GM12874 (cell line): ENCODE data around the gene UBE2N.

Source experiments
- TF ChIP-seq, protein P1 (sequence below): IDR thresholded peaks from 2 replicates; pipeline ENCODE4 v1.5.1; 2011; ENCODE audit warnings: low read depth, mild to moderate bottlenecking, control low read depth, low read length, moderate library complexity; ENCODE audit not compliant: insufficient read depth

Gene UBE2N

DNA sequence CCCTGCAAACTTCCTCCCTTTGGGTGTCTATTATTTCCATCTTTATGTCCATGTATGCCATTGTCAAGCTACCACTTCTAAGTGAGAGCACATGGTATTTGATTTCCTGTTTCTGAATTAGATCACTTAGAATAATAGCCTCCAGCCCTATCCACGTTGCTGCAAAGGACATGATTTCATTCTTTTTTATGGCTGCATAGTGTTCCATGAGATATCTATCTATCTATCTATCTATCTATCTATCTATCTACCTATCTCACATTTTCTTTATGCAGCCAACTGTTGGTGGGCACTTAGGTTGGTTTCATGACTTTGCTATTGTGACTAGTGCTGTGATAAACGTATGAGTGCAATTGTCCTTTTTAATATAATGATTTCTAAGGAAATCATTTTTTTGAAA is 14.3 kb upstream of the UBE2N start:
- TF ChIP-seq, protein P1, sequence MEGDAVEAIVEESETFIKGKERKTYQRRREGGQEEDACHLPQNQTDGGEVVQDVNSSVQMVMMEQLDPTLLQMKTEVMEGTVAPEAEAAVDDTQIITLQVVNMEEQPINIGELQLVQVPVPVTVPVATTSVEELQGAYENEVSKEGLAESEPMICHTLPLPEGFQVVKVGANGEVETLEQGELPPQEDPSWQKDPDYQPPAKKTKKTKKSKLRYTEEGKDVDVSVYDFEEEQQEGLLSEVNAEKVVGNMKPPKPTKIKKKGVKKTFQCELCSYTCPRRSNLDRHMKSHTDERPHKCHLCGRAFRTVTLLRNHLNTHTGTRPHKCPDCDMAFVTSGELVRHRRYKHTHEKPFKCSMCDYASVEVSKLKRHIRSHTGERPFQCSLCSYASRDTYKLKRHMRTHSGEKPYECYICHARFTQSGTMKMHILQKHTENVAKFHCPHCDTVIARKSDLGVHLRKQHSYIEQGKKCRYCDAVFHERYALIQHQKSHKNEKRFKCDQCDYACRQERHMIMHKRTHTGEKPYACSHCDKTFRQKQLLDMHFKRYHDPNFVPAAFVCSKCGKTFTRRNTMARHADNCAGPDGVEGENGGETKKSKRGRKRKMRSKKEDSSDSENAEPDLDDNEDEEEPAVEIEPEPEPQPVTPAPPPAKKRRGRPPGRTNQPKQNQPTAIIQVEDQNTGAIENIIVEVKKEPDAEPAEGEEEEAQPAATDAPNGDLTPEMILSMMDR, result no peak

DNA sequence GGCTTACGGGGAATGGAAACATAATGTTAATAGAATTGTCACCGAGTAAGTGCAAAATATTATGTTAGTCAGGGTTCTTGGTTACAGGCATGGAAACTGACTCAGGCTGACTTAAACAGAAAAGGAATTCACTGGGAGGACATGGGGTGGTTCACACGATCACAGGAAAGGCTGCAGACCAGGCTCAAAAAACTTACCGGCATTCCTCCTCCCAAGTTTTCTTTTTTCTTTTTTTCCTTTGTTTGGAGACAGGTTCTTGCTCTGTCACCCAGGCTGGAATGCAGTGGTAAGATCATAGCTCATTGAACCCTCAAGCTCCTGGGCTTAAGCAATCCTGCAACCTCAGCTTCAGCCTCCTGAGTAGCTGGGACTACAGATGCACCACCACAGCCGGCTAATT is 11.9 kb upstream of the UBE2N start:
- TF ChIP-seq, protein P1, result no peak

DNA sequence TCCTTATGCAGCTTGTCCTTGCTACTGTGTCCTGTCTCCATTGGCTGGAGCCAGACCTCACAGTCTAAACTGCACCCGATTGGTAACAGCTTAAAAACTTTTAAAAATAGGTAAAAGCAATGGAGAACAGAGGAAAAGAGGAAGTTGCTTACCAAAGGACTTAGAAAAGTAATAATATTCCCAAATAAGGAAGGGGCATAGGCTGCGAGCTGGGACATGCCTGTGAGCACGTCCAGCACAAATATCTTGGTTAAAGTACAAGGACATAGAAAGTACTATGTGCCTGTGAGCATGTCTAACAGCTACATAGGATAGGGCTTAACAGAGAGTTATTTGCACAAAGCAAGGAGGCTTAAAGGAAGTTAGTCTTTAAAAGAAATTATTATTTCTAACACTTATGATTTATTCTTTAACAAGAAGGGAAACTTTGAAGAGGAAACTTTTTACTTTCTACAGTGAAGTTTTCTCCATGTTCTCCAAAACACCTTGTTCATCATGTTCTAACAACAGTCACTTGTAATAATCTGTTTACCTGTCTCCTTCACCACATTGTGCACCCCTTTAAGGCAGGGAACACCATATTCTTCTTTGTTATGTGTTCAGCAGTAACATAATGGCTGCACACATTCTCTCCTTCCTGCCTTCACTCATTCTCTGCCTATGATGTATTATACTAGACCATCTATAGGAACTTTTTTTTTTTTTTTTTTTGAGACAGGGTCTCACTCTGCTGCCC is 9.8 kb upstream of the UBE2N start:
- TF ChIP-seq, protein P1, result no peak

DNA sequence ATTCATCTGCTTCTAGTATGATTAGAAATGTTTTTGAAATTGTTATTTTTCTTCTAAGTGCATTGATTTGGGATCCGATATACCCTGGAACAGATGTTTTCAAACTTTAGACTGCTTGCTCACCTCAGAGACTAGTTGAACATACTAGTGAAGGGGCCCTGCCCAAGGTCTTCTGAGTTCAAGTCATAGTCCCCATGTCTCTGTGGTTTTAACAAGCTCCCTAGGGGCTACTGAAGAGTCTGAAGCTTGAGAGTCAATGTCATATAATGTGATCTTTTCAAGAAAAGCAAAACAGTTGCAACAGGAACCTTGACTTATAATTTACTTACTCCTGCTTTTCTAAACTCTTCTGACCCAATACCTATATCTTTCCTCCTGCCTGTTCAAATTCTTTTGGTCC is 7.5 kb upstream of the UBE2N start:
- TF ChIP-seq, protein P1, result no peak

DNA sequence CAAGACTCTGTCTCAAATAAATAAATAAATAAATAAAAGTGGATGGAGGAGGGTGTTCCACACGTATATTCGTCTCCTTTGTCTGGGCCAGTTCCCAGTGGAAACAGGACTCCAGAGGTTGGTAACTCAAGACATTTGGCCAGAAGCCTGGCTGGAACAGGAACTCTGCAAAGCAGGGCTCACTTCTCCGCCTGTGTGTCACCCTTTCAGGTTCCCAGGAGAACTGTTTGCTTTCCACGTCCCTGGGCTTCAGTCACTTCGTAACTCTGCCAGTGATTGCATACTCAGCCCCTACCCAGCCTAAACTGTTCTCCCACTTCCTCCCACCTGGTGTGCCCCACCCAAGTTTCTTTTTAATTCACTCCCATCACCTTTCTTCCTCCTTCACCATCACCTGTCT is 7.0 kb upstream of the UBE2N start:
- TF ChIP-seq, protein P1, result no peak

DNA sequence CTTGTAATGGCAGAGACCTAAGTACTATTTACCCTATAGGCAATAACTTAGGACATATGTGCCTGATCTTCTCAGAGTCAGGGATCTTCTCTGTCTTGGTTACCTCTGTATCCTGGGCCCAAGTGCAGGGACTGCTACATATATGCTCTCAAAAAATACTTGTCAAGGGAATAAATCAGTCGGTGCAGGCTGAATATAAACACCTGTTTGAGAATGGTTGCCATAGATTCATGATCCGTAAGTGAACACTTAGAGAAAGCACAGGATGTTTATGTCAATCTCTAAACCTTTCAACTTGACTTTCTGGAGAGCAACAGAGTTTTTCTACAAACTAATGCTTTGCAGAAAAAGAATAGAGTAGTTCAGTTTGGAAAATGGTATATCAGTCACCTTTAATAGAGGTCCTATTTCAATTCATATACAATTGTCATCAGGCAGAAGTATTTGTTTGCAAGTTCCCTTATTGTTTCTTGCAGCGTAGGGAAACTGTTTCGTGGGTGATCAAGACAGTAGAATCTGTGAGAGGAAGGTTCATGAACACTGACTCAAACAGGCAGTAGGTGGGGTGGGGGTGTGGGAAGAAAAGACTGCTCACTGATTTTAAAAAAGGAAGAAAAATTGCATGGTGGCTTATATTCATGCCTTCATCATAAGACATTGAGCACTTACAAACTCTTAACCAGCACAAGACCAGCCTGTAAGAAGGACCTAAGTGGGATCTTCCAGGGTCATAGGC is 6.0 kb upstream of the UBE2N start:
- TF ChIP-seq, protein P1, result no peak

DNA sequence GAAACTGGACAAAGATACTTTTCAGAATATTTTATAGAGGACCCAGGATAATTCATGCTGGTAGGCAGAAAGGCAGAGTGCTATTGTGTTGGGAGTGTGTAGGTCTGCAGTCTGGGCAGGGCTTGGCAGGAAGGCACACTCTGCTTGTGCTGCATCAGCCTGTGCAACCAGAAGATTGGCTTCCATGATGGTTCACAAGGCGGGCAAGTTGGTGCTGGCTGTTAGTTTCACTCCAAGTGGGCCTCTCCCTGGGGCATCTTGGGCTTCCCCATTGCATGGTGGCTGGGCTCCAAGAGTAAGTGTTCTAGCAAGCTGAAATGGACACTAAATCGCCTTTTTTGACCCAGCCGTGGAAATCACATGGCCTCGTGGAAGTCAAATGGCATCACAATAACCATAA is 1.8 kb upstream of the UBE2N start:
- TF ChIP-seq, protein P1, result no peak
